ENCODE data around the gene PIGS. TPM values are rescaled to one million over a fixed set of nuclear protein-coding genes. Genes with fewer than 3 reads are reported as not detected.

PIGS gene
- total RNA-seq, 4 donors from 2014 or later = 7.2 to 48.3 (median 26.6) TPM

DNA sequence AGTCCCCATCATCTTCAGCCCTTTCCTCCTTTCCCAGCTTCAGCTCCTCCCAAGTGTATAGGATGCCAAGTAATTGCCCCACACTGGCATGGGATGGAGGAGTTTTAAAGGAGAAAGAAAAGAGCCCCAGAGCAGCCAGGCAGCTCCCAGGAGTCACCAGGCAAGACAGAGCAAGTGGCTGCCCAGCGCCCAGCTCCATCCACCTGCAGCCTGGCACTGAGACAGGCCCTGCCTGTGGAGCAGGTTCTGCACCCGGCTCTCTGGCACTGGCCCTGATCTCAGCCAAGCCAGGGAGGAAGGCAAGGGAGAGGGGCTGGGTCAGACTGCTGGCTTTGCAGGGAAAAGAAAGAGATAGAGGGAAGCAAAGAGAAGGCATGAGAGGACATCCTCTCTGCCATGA is 43.5 kb downstream of the PIGS start:
- intact Hi-C loops (cut with DNase I; ENCODE audit: low total_unique reads) = no loop called here
- no peaks in the 10 kb centered on the region for H3K9me3 ChIP-seq
- no peak for TF ChIP-seq POLR2A (IDR thresholded peaks at IDR 0.05)
- TF ChIP-seq, protein P1, sequence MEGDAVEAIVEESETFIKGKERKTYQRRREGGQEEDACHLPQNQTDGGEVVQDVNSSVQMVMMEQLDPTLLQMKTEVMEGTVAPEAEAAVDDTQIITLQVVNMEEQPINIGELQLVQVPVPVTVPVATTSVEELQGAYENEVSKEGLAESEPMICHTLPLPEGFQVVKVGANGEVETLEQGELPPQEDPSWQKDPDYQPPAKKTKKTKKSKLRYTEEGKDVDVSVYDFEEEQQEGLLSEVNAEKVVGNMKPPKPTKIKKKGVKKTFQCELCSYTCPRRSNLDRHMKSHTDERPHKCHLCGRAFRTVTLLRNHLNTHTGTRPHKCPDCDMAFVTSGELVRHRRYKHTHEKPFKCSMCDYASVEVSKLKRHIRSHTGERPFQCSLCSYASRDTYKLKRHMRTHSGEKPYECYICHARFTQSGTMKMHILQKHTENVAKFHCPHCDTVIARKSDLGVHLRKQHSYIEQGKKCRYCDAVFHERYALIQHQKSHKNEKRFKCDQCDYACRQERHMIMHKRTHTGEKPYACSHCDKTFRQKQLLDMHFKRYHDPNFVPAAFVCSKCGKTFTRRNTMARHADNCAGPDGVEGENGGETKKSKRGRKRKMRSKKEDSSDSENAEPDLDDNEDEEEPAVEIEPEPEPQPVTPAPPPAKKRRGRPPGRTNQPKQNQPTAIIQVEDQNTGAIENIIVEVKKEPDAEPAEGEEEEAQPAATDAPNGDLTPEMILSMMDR (IDR thresholded peaks at IDR 0.05) = no peak
- H3K4me3 ChIP-seq = no peak overlapping the region
- DNase-seq = no peak
- no peaks in the 10 kb centered on the region for H3K4me1 ChIP-seq
- H3K27ac ChIP-seq = no peak overlapping the region
- no peaks in the 10 kb centered on the region for H3K36me3 ChIP-seq
- H3K27me3 ChIP-seq = no peaks in the 10 kb centered on the region

DNA sequence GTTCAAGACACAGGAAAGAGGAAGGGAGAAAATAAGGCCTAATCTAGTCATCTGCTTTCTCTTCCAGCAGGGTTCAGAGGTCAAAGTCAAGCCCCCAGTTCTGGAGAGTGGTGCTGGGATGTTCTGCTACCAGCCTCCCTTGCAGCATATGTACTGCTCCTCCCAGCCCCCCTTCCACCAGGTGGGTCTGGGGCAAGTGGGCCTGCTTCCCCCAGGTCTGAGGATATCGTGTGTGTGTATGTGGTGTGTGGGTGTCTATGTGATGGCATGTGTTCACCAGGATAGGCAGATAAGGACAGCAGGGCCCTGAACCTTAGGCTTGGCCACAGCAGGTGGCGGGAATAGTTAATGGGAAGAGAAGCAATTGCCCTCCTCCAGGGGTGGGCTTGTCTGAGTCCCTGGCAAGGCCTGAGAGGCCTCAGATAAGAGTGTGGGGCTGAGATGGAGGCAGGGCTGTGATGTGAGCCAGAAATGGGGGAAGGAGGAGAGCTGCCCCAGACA is 44.1 kb downstream of the PIGS start:
- DNase-seq = no peak
- no peak overlapping the region for H3K27ac ChIP-seq
- H3K4me3 ChIP-seq = no peak overlapping the region
- H3K36me3 ChIP-seq = no peaks in the 10 kb centered on the region
- no peaks in the 10 kb centered on the region for H3K4me1 ChIP-seq
- TF ChIP-seq, protein P1 (IDR thresholded peaks at IDR 0.05) = no peak
- no peak for TF ChIP-seq POLR2A (IDR thresholded peaks at IDR 0.05)
- no peaks in the 10 kb centered on the region for H3K27me3 ChIP-seq
- intact Hi-C loops (cut with DNase I; ENCODE audit: low total_unique reads) = no loop called here
- H3K9me3 ChIP-seq = no peaks in the 10 kb centered on the region

DNA sequence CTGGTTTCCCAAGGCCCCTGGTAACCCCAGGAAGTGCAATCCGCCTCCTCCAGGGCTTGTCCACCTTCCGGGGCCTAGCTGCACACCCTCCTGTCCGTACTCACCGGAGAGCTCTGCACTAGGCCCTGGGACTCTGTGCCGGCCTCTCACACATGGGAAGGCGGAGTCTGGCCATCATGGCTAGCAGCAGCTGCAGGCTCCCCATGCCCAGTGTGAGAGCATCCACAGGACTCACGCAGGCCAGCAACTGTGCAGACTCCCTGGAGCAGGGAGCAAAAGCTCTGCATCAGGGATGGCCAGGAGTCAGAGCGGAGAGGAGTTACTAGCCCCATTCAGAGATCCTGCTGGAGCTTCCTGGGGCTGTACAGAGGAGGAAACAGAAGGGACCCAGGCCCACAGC is 44.9 kb downstream of the PIGS start:
- Histone ChIP-seq H3K9me3 (no peaks in the 10 kb centered on the region), H3K4me3 (no peak overlapping the region), H3K27me3 (no peaks in the 10 kb centered on the region), H3K36me3 (no peaks in the 10 kb centered on the region), H3K4me1 (no peaks in the 10 kb centered on the region), H3K27ac (no peak overlapping the region)
- intact Hi-C loops (cut with DNase I; ENCODE audit: low total_unique reads) = no loop called here
- DNase-seq = no peak
- TF ChIP-seq POLR2A (IDR thresholded peaks at IDR 0.05) = no peak
- TF ChIP-seq, protein P1 (IDR thresholded peaks at IDR 0.05) = no peak

DNA sequence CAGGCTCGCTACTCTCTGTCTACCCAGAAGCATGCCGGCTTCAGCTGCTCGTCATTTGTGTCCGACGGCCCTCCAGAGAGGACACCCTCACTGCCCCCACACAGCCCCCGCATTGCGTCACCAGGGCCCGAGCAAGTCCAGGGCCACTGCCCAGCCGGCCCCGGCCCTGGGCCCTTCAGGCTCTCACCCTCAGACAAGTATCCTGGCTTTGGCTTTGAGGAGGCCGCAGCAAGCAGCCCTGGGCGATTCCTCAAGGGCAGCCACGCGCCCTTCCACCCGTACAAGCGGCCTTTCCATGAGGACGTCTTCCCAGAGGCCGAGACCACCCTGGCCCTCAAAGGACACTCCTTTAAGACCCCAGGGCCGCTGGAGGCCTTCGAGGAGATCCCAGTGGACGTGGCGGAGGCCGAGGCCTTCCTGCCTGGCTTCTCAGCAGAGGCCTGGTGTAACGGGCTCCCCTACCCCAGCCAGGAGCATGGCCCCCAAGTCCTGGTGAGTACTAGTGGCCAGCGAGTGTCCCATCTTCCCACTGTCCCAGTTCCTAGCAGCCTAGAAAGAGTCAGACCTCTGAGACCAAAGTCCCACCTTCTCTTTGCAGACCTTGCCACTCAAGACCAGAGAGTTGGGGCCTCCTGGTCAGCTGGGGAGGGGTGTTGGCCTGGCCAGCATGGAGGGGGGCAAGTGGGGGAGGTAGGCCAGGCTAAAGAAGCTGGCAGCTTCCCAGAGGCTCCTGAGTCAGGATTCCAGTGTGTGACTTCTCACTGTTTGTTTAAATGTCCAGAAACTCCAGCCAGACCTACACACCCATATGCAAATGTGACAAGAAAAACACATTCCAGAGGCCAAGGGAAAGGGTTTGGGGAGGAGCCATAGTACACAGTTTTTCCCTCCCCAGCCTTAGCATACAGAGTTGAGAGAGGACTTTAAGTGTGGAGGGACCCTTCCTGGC is 46.6 kb downstream of the PIGS start:
- intact Hi-C loops (cut with DNase I; ENCODE audit: low total_unique reads) = no loop called here
- H3K27ac ChIP-seq = no peak overlapping the region

DNA sequence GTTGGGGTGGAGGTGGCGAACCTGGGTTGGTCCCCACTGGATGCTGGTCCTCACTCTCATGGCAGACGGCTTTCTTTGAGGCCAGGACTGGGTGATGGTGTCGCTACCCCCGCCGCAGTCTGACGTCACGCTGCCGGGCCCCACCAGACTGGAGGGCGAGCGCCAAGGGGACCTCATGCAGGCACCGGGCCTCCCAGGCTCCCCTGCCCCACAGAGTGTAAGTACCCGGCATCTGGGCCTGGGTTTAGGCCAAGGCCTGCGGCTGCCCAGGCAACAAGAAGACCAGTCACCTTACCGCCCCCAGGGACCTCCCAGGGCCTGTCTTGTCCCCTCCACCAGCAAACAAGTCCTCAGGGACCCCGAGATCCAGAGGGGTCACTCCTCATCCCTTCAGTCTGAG is 47.4 kb downstream of the PIGS start:
- TF ChIP-seq POLR2A (IDR thresholded peaks at IDR 0.05) = no peak
- TF ChIP-seq, protein P1 (IDR thresholded peaks at IDR 0.05) = no peak
- intact Hi-C loops (cut with DNase I; ENCODE audit: low total_unique reads) = no loop called here
- no peaks in the 10 kb centered on the region for H3K36me3 ChIP-seq
- no peak overlapping the region for H3K4me3 ChIP-seq
- H3K27me3 ChIP-seq = no peaks in the 10 kb centered on the region
- no peaks in the 10 kb centered on the region for H3K4me1 ChIP-seq
- no peak overlapping the region for H3K27ac ChIP-seq
- no peaks in the 10 kb centered on the region for H3K9me3 ChIP-seq
- DNase-seq = no peak

More for the DNA sequence above, 46.6 kb downstream of the PIGS start:
- no peaks in the 10 kb centered on the region for H3K27me3 ChIP-seq
- TF ChIP-seq, protein P1 (IDR thresholded peaks at IDR 0.05) = no peak
- TF ChIP-seq POLR2A (IDR thresholded peaks at IDR 0.05) = no peak
- DNase-seq = no peak
- no peaks in the 10 kb centered on the region for H3K36me3 ChIP-seq
- no peaks in the 10 kb centered on the region for H3K9me3 ChIP-seq
- H3K4me3 ChIP-seq = no peak overlapping the region
- no peaks in the 10 kb centered on the region for H3K4me1 ChIP-seq
